DMS79 (cell line): ENCODE measurements around the gene PURB.
"Not testable (repeated sequence)": the region's sequence is repeated elsewhere in the genome, so short reads cannot be mapped to it uniquely, and the experiment has no call there.

Experiments
- DNase-seq: peaks from one replicate; lab custom pipeline; 2025; lab: John Stamatoyannopoulos, UW

PURB gene

DNA sequence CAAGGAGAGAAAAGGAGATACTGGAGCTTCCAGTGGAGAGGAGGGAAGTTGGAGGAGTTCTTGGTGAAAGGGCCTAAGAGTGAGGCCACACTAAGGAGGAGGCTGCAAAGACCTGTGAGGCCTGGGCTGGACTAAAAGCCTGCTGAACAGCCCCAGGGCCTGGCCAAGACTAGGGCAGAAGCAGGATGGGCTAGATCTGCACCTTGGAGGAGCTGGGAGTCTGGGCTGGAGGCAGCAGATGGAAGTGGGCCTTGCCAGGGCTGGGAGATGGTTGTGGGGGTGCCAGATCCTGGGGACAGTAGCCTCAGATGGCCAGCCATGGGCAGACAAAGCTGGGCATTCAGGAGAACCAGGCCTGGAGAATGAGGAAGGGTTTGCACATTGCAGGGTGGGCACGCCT is 6.5 kb upstream of the PURB start:
- no peak for DNase-seq

DNA sequence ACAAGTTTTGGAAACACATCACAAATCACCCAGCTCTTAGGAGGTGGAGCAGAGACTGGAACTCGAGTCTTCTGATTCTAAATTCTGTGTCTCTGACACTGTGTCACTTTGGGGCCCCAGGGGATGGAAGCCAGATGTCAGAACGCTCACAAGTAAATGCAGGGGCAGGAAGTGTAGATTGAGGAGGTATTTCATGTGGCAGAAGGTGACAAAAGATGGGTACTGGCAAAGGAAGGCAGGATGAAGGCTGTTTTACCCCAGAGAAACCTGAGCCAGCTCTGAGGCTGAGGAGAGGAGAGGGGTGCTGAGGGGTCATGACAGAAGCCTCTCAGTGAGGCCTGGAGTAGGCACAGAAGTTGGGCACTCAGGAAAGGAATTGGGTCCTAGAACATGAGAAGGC is 6.0 kb upstream of the PURB start:
- DNase-seq: no peak

DNA sequence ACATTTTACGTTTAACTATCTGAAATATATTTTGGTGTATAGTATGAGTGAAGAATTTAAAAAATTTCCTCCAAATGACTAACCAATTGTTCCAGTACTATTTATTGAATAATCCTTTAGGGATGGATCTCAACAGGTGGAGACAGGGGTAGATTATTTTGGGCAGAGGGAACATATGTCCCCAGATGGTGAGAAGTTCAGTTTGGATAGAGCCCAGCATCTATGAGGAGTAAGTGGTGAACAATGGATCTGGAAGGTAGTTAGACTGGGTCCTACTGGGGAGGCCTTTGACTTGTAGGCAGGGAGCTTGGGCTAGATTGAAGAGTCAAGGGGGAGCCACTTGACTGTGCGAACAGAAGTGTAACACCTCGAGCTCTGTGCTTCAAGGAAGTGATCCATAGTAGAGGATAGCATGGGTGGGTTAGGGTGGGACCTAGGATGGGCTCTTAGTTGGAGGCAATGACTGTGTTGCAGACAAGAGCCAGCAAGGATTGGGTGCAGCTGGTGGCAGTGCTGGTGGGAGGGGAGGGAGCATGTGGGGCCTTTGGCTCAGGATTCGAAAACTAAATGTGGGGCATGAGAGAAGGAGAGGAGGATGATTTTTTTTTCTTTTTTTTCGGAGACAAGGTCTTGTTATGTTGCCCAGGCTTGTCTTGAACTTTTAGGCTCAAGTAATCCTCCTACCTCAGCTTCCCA is 3.9 kb upstream of the PURB start:
- DNase-seq: no peak

DNA sequence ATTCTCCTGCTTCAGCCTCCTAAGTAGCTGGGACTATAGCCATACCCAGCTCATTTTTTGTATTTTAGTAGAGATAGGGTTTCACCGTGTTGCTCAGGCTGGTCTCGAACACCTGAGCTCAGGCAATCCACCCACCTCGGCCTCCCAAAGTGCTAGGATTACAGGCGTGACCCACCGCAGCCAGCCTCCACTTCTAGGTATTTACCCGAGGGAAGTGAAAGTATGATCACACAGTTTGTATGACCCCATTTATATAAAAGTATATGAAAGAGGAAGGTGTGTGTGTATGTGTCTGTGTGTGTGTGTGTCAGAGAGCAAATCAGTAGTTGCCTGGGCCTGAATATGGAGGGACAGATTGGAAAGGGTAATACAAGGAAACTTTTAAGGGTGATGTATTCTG is 2.0 kb upstream of the PURB start:
- no peak for DNase-seq

DNA sequence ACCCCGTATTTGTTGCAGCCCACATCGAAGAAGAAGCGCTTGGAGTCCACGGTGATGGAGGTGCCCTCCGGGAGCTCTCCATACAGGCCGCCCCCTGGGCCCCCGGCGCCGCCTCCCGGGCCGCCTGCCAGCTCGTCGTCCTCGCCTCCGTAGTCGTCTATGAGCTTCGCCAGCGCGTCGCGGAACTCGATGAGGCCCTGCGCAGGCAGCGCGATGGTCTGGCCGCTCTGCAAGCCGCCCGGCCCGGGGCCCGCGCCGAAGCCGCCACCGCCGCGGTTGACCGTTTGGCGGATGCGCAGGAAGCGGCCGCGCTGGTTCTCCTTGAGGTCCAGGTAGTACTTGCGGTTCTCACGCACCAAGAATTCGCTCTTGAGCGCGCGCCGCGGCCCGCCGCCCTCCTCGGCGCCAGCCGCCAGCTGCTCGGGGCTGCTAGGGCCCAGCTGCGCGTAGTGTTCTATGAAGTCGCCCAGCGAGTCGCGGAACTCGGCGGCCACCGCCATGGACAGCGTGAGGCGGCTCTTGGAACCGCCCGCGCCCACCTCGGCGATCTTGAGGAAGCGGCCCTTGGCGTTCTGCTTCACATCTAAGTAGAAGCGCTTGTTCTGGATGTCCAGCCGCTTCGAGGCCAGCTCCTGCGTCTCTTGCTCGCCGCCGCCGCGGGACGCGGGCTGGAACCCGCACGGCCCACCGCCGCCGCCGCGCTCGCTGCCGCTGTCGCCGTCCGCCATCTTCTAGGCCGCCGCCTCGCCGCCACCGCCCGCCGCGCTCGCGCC is 523 bp downstream of the PURB start:
- DNase-seq: no peak

DNA sequence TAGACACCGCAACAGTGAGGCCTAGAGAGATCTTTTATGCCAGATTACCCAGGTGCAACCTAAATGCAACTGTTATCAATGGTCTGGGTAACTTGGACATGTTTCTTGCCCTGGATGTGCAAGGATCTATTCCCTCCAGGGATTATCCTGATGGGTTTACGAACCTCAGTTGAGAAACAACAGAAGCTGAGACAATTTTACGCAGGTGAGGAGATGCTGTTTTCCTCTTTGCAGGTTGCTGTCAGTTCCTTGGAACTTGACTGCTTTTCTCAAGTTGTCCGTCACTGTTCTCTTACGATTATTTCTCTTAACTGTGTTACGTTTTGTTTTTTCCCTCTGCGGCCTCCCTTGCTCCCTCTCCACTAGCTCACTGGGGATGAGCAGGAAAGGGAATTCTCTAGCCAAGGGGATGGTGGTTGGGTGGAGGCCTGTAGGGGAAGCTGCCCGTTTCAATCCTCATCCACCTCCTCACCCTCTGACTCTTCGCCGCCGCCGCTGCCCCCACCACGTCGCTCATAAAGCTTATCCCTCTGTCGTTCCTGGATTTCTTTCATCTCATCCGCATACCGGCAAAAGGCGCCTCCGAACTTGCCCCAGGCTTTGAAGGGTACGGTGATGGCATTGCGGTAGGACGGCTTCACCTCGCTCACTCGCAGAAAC is 1.2 kb downstream of the PURB start:
- DNase-seq: no peak

DNA sequence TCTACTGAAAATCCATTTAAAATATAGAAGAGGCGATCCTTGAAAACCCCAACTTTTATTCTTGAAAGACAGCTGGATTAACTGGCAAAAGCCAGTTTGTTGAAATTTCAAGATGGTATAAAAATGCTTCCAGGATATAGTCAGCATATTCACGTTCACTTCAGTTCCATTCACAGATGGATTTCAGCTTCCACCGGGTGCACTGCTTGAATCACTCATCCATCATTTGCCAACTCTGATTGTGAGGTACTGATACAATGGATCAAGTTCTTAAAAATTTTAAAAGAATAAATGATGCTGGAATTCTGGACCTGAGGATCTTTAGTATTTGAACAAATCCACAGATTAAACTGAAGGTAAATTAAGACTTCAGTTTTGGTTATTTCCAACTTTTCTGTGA is 2.4 kb downstream of the PURB start:
- DNase-seq: no peak

DNA sequence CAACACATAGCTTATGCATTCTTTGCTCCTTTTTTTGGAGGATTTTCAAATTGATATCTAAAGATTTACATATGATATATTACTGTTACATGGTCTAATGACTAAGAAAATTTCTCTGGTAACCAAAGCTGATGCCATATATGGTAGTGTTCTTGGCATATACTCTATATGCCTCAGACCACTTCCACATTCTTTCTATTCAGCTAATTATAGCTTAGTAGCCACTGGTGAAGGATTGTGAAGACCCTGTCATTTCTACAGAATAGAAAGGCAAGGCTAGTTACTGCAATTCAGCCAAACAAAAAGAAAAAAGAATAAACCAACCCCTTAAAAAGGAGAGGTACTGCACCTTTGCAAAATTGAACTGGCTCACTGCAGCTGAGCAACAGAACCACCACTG is 3.7 kb downstream of the PURB start:
- no peak for DNase-seq

DNA sequence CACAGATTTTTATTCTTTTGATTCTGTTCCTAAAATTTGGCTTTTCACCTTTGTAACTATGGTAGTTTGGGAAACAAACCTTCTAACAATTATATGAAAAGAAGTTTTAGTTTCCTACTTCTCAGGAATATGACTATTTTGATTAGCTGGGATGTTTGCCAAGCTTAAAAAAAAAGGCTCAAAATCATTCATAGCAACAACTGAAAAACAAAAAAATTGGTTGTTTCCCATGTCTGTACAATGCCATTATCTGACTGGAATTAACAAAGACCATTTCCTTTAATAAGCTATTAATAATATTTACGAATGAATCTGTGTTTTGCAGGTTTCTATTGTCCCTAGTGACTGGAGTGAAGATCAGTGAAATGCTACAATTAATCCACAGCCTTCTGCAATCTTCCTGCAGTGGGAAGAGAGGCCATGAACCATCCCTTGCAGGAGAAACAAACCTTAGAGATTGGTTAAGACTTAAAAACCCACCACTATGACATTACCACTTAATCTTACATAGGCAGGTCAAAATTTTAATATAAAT is 4.2 kb downstream of the PURB start:
- no peak for DNase-seq

DNA sequence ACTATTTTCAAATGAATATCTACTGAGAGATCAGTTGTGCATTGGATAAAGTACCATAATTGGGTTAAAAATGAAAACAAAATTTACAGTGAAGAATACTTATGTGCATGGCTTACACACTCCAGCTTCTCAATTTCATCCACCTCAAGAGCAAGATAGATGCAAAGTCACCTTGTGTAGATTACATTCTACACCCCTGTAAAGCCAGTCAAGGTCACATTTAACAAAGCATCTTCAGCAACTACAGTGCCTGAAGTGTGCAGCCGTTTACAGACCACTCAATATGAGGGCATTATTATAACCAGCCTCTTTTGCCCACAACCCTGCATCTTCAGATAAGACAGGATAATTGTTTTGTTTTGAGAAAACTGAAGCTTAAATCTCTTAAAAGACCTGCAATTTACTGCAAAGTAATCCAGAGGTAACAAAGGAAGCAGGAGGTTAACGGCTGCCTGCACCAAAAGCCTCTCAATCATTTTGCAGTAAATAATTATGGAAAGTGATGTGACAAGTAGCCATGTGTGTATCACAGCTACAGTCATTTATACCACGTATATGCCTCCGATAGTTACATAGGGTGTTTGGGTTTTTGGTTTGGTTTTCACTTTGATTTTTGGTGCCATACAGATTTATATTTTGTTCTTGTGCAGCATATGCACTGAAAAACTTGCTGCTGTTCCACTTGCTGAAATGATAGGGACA is 4.9 kb downstream of the PURB start:
- no peak for DNase-seq

DNA sequence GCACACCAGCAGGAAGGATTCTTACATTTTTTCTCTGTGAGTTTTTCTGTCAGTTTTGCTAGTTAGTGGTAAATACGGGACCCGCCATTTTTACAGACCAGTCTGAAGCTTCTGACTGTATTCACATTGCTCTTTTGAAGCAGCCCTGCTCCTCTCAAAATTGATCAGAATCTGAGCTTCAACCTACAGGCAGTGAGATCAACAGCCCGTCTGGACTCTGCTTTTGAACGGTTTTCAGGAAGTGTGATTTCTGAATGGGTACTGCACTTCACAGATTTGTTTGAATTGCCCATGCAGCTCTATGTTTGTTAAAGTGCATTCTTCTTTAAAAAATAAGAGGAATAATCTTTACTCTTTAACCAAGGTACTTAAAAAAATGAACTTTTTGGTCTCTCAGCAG is 8.9 kb downstream of the PURB start:
- DNase-seq: no peak

DNA sequence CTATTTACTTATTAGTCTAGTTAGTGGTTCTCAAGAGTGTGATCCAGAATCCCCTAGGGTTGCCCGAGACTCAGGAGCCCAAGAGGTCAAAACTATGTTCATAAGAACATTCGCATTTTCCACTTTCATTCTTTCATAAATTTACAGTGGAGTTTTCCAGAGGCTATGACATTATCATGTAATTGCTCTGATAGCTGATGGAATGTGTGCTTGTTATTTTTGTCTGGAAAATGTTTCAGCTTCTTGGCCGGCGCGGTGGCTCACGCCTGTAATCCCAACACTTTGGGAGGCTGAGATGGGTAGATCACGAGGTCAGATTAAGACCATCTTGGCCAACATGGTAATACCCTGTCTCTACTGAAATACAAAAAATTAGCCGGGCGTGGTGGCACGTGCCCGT is 10.1 kb downstream of the PURB start:
- no peak for DNase-seq

DNA sequence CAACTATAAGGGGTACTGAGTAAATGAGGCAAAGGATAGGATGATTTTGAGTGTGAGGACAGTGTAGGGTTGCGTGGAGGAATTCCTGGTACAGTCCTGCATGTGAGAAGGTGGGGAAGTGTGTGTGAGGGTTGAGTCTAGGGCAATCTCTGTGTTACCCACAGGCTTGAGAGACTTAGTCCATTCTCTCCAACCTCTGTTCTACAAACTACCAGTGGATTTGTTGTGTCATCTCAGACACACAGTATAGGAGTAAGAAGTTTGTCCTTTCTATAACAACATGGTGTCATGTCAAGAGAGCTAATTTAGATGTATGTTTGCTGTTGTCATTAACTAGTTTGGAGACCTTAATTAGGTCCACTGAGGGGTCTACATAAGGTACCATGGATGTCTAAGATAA is 12.5 kb downstream of the PURB start:
- DNase-seq: no peak

DNA sequence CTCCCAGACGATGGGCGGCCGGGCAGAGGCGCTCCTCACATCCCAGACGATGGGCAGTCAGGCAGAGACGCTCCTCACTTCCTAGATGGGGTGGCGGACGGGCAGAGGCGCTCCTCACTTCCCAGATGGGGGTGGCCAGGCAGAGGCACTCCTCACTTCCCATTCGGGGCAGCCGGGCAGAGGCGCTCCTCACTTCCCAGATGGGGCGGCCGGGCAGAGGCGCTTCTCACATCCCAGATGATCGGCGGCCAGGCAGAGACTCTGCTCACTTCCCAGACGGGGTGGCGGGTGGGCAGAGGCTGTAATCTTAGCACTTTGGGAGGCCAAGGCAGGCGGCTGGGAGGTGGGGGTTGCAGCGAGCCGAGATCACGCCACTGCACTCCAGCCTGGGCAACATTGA is 13.4 kb downstream of the PURB start:
- DNase-seq: not testable (repeated sequence)

DNA sequence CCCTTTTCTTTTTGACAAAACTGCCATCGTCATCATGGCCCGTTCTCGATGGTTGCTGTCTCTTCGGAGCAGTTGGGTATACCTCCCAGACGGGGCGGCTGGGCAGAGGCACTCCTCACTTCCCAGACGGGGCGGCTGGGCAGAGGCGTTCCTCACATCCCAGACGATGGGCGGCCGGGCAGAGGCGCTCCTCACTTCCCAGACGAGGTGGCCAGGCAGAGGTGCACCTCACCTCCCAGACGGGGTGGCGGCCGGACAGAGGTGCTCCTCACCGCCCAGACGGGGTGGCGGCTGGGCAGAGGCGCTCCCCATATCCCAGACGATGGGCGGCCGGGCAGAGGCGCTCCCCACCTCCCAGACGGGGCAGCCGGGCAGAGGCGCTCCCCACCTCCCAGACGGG is 14.6 kb downstream of the PURB start:
- not testable (repeated sequence) for DNase-seq

DNA sequence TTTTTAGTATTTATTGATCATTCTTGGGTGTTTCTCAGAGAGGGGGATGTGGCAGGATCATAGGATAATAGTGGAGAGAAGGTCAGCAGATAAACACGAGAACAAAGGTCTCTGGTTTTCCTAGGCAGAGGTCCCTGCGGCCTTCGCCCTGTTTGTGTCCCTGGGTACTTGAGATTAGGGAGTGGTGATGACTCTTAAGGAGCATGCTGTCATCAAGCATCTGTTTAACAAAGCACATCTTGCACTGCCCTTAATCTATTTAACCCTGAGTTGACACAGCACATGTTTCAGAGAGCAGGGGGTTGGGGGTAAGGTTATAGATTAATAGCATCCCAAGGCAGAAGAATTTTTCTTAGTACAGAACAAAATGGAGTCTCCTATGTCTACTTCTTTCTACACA is 15.0 kb downstream of the PURB start:
- not testable (repeated sequence) for DNase-seq

DNA sequence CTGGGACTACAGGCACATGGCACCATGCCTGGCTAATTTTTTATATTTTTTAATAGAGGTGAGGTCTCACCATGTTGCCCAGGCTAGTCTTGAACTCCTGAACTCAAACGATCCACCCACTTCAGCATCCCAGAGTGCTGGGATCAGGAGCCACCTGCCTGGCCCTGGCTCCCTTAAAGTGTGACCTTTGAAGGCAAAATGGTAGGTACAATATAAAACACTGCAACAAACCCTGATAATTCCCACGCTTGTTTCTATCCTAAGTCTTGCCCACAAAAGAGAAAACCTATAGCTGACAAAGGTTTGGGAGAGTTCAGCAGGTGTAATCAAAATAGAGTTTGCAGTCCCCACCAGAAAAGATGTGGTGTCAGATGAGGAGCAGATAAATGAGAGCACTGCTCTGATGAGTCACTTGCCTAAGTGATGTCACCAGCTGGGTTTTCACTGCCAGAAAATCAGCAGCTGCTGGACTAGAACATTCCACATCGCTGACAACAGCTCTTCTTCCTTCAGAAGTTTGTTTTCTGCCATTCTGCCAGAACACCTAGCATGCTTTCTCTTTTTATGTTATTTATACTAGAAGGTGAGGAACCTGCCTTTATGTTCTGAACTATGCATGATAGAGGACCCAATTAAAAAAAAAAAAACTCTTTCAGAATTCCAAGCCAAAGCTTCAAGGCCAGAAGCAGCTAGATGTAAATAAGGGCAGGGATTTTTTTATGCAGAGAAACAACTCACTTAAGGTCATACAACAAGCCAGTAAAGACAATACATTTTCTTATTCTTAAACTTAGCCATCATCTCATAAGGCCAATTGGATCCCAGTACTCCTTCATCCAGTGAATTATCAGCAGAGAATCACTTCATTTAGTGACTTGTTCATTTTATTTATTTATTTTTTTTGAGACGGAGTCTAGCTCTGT is 18.0 kb downstream of the PURB start:
- no peak for DNase-seq

DNA sequence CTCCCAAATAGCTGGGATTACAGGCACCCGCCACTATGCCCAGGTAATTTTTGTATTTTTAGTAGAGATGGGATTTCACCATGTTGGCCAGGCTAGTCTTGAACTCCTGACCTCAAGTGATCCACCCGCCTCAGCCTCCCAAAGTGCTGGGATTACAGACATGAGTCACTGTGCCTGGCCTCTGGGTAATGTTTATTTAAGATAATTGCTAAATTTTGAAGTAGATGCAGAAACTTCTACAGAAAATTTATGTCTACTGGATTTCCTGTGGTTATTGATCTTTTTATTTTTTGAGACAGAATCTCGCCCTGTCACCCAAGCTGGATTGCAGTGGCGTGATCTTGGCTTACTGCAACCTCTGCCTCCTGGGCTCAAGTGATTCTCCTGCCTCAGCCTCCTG is 23.4 kb downstream of the PURB start:
- not testable (repeated sequence) for DNase-seq

DNA sequence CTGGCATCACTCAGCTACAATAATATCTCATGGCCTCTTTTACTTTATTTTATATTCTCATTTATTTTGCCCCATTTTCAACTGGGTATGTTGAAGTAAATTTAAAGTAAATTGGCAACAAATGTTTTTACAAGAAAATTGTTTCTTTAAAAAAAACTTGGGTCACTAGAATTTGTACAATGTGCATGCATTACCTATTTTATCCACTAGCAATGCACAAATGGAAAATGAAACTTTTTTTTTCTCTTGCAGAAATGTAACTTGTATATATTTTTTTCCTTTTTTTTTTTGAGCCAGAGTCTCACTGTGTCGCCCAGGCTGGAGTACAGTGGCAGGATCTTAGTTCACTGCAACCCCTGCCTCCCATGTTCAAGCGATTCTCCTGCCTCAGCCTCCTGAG is 27.2 kb downstream of the PURB start:
- no peak for DNase-seq

DNA sequence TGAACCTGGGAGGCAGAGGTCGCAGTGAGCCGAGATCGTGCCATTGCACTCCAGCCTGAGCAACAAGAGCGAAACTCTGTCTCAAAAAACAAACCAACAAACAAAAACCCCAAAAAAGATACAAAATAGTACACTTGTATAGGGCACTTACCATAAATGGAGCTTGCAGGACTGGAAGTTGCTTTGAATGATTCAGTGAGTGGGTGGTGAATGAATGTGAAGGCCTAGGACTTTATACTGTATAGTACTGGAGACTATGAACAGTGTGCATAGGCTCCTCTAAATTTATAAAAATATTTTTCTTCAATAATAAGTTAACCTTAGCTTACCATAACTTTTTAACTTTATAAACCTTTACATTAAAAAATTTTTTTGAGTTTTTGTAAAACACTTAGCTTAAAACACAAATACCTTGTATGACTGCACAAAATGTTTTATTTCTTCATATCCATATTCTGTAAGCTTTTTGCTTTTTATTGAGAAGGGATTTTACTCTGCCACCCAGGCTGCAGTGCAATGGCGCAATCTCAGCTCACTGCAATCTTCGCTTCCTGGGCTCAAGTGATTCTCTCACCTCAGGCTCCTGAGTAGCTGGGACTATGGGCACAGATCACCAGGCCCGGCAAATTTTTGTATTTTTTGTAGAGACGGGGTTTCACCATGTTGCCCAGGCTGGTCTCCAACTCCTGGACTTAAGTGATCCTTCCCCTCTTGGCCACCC is 30.5 kb downstream of the PURB start:
- no peak for DNase-seq

DNA sequence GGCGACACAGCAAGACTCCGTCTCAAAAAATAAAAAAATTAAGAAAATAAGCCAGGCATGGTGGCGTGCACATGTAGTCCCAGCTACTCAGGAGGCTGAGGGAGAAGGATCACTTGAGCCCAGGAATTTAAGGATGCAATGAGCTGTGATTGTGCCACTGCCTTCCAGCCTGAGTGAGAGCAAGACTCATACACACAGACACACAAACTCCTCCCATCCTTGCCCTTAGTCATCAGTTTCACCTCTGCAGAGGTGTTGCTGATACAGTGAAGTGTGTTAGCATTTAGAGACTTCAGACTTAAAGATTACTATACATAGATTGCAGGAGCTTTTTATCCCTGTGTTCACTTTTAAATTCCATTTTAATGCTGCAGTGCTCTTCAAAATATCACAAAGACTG is 31.9 kb downstream of the PURB start:
- DNase-seq: no peak
